H9 (cell line): ENCODE results near the gene PGM2. TPM values are rescaled to one million over a fixed set of nuclear protein-coding genes. Genes with fewer than 3 reads are reported as not detected.

Experiments used
- DNase-seq: peaks from one replicate; pipeline ENCODE4 v3.0.0-alpha.2; 2017
- H2AFZ ChIP-seq: one replicate; pipeline ENCODE4 v1.6.1; 2013; ENCODE audit warnings: mild to moderate bottlenecking, low read length, control low read depth, moderate library complexity
- H2AK5ac ChIP-seq: 2 replicates; pipeline ENCODE4 v1.6.1; 2013; ENCODE audit warnings: low read length, control low read depth, mixed read lengths; ENCODE audit not compliant: insufficient read length
- H2BK120ac ChIP-seq: one replicate; pipeline ENCODE4 v1.6.1; 2013; ENCODE audit warnings: low read depth, mild to moderate bottlenecking, low read length, control low read depth, inconsistent platforms; ENCODE audit not compliant: poor library complexity, severe bottlenecking
- H2BK12ac ChIP-seq: 2 replicates; pipeline ENCODE4 v1.6.1; 2013; ENCODE audit warnings: low read length, control low read depth, mixed read lengths, low read depth; ENCODE audit not compliant: insufficient read length
- H2BK15ac ChIP-seq: 2 replicates; pipeline ENCODE4 v1.6.1; 2013; ENCODE audit warnings: low read depth, low read length, control low read depth
- H2BK20ac ChIP-seq: one replicate; pipeline ENCODE4 v1.6.1; 2013; ENCODE audit warnings: low read depth, mild to moderate bottlenecking, low read length, control low read depth, inconsistent platforms; ENCODE audit not compliant: poor library complexity, severe bottlenecking
- H2BK5ac ChIP-seq: 2 replicates; pipeline ENCODE4 v1.6.1; 2013; ENCODE audit warnings: low read length, control low read depth, mixed read lengths; ENCODE audit not compliant: insufficient read length
- H3K14ac ChIP-seq: 2 replicates; pipeline ENCODE4 v1.6.1; 2013; ENCODE audit warnings: low read length, control low read depth; ENCODE audit not compliant: insufficient read depth
- H3K18ac ChIP-seq: 2 replicates; pipeline ENCODE4 v1.6.1; 2013; ENCODE audit warnings: low read depth, mild to moderate bottlenecking, mixed read lengths, low read length, control low read depth; ENCODE audit not compliant: insufficient read length
- H3K23ac ChIP-seq: 2 replicates; pipeline ENCODE4 v1.6.1; 2013; ENCODE audit warnings: low read length, control low read depth, mixed read lengths, low read depth; ENCODE audit not compliant: insufficient read length
- H3K23me2 ChIP-seq: 2 replicates; pipeline ENCODE4 v1.6.1; 2013; ENCODE audit warnings: low read depth, mild to moderate bottlenecking, mixed read lengths, low read length, control low read depth; ENCODE audit not compliant: insufficient read length, poor library complexity, severe bottlenecking
- H3K27ac ChIP-seq: 2 replicates; pipeline ENCODE4 v1.5.1; 2013; ENCODE audit warnings: low read length, control low read depth, mixed read lengths, low read depth; ENCODE audit not compliant: insufficient read length
- H3K27me3 ChIP-seq: 2 replicates; pipeline ENCODE4 v1.6.1; 2013; ENCODE audit warnings: low read length, control low read depth, inconsistent platforms; ENCODE audit not compliant: insufficient read depth
- H3K4ac ChIP-seq: 2 replicates; pipeline ENCODE4 v1.6.1; 2013; ENCODE audit warnings: low read depth, mild to moderate bottlenecking, control low read depth, inconsistent platforms, low read length, moderate library complexity
- H3K4me1 ChIP-seq: 2 replicates; pipeline ENCODE4 v1.6.1; 2013; ENCODE audit warnings: low read length, control low read depth, inconsistent platforms; ENCODE audit not compliant: insufficient read depth
- H3K4me2 ChIP-seq: 2 replicates; pipeline ENCODE4 v1.6.1; 2013; ENCODE audit warnings: low read length, control low read depth, mixed read lengths; ENCODE audit not compliant: insufficient read length, insufficient read depth
- H3K56ac ChIP-seq: 2 replicates; pipeline ENCODE4 v1.6.1; 2013; ENCODE audit warnings: low read depth, mild to moderate bottlenecking, mixed read lengths, low read length, control low read depth; ENCODE audit not compliant: insufficient read length
- H3K79me1 ChIP-seq: 2 replicates; pipeline ENCODE4 v1.6.1; 2013; ENCODE audit warnings: low read depth, mild to moderate bottlenecking, moderate library complexity, low read length, control low read depth, inconsistent platforms; ENCODE audit not compliant: insufficient read depth, poor library complexity, severe bottlenecking
- H3K79me2 ChIP-seq: 2 replicates; pipeline ENCODE4 v1.6.1; 2013; ENCODE audit warnings: low read length, control low read depth, inconsistent platforms; ENCODE audit not compliant: insufficient read depth
- H3K9ac ChIP-seq: 2 replicates; pipeline ENCODE4 v1.6.1; 2013; ENCODE audit warnings: low read length, control low read depth, mixed read lengths; ENCODE audit not compliant: insufficient read length; ENCODE audit errors: extremely low read depth
- H3K9me3 ChIP-seq: one replicate; pipeline ENCODE4 v1.6.1; 2013; ENCODE audit warnings: low read depth, low read length, inconsistent platforms; ENCODE audit not compliant: control insufficient read depth
- H3T11ph ChIP-seq: one replicate; pipeline ENCODE4 v1.6.1; 2013; ENCODE audit warnings: mild to moderate bottlenecking, low read length, control low read depth, inconsistent platforms
- H4K20me1 ChIP-seq: one replicate; pipeline ENCODE4 v1.6.1; 2013; ENCODE audit not compliant: control insufficient read depth, insufficient read length, insufficient read depth
- H4K5ac ChIP-seq: 2 replicates; pipeline ENCODE4 v1.6.1; 2013; ENCODE audit warnings: low read depth, mild to moderate bottlenecking, mixed read lengths, low read length, control low read depth; ENCODE audit not compliant: insufficient read length
- H4K8ac ChIP-seq: replicated peaks from 2 replicates; pipeline ENCODE4 v1.6.1; 2013; ENCODE audit warnings: low read length, control low read depth, mixed read lengths, low read depth; ENCODE audit not compliant: insufficient read length
- H4K91ac ChIP-seq: 2 replicates; pipeline ENCODE4 v1.6.1; 2013; ENCODE audit warnings: low read depth, mild to moderate bottlenecking, moderate library complexity, mixed read lengths, low read length, control low read depth; ENCODE audit not compliant: insufficient read length
- H3K27ac Mint-ChIP-seq, 3 experiments: 2 replicates in 2 of 3; 3 replicates in 1 of 3; pipeline ENCODE4 v1.8.0; 2020 to 2021; ENCODE audit warnings: mixed read lengths in 3 of 3, mild to moderate bottlenecking in 1 of 3, moderate library complexity in 1 of 3
- H3K27me3 Mint-ChIP-seq: 2 replicates; pipeline ENCODE4 v1.8.0; 2021; ENCODE audit warnings: low read depth, mild to moderate bottlenecking, moderate library complexity, mixed read lengths
- H3K36me3 Mint-ChIP-seq, 3 experiments: 2 replicates in 2 of 3; 3 replicates in 1 of 3; pipeline ENCODE4 v1.8.0; 2020 to 2021; ENCODE audit warnings: low read depth in 3 of 3, mixed read lengths in 3 of 3; ENCODE audit not compliant: insufficient read depth in 1 of 3
- H3K4me1 Mint-ChIP-seq, 2 experiments: 2 replicates each; pipeline ENCODE4 v1.8.0; 2020; ENCODE audit warnings: mixed read lengths in 2 of 2
- H3K4me3 Mint-ChIP-seq, 2 experiments: 2 replicates in 1 of 2; 3 replicates in 1 of 2; pipeline ENCODE4 v1.8.0; 2020 to 2021; ENCODE audit warnings: mild to moderate bottlenecking in 2 of 2, mixed read lengths in 2 of 2, moderate library complexity in 1 of 2
- H3K9me3 Mint-ChIP-seq, 2 experiments: 2 replicates in 1 of 2; 3 replicates in 1 of 2; pipeline ENCODE4 v1.8.0; 2020; ENCODE audit warnings: mild to moderate bottlenecking in 2 of 2, mixed read lengths in 2 of 2, moderate library complexity in 1 of 2
- CTCF ChIP-seq: fragments of 200-600 bp; sonication (generic); conservative IDR thresholded peaks from 3 replicates; pipeline ENCODE4 v1.8.0; 2021; ENCODE audit warnings: antibody characterized with exemption, mild to moderate bottlenecking
- WGBS: extraction: QIAGEN DNeasy Blood & Tissue Kit; methylation state at CpG from one replicate; pipeline ENCODE4 v1.1.7; 2013; ENCODE audit warnings: missing lambda C conversion rate, low lambda C conversion rate, mixed read lengths; ENCODE audit not compliant: insufficient read length; ENCODE audit errors: extremely low coverage; 5-methylcytosine and 5-hydroxymethylcytosine counted together
- total RNA-seq: library from RNA; stranded (reverse); gene quantifications from 2 replicates; pipeline ENCODE4 v1.2.1, GENCODE V29; 2021

Gene PGM2
- total RNA-seq, 1 experiment from 2014 or later, result 26.6 TPM

DNA sequence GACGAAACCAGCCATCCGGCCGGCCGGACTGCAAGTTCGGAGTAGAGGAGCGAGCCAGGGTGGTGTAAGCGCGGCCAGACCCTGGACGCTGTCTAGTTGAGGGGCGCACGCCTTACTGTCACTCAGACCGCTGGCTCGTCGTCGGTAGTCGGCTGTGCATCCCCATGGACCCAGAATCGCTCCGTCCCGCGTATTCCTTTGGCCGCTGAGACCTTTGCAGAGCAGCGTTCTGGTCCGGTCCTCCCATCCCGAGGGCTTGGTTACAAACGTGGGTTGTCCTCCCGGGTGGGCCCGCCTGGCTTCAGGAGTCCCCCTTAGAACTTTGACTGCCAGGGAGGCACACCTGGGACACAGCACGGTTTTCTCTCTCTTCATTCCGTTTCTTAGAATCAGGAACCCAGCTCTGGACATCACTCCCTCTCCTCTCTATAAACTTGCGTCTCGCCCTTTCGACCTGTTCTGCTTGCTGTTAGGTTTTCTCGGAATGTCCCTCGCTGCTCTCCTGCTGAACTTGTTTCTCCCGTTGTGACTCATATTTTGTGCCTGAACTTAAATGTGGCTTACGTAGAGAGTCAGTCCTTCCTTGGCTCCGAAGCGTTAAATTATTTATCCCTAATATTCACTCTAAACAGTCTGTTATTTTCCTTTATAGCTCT lies 672 bp downstream of the PGM2 start:
- WGBS, result no CpG with 5 or more reads among the region's 38 CpGs
- no peak overlapping the region for H2BK120ac ChIP-seq
- no peak overlapping the region for H3T11ph ChIP-seq
- peak overlapping the region; percentile 78 for H3K4me2 ChIP-seq
- Mint-ChIP-seq H3K27me3 (peaks cover 24% of the 10 kb centered on the region), H3K4me1 (peaks cover 17 to 21% of the 10 kb centered on the region in 2 experiments), H3K27ac (peak overlapping the region in 1 of 3 experiments; percentile 39; a peak in 1 of 7 replicates), H3K9me3 (no peaks in the 10 kb centered on the region; a peak in 1 of 5 replicates), H3K36me3 (peaks cover 11 to 22% (median 19%) of the 10 kb centered on the region in 3 experiments; a peak in 6 of 7 replicates), H3K4me3 (peak overlapping the region; percentile 81 to 85)
- no peaks in the 10 kb centered on the region; the same call in 1 of the 2 replicates for H3K27me3 ChIP-seq
- no peaks in the 10 kb centered on the region for H4K20me1 ChIP-seq
- H4K8ac ChIP-seq, result no peak overlapping the region
- H3K79me1 ChIP-seq, result no peaks in the 10 kb centered on the region
- H3K56ac ChIP-seq, result no peak overlapping the region
- H3K23ac ChIP-seq, result no peak overlapping the region
- no peak overlapping the region for H2BK12ac ChIP-seq
- no peak overlapping the region for H2AFZ ChIP-seq
- no peak overlapping the region for H3K4ac ChIP-seq
- peak overlapping the region; percentile 66 for H3K18ac ChIP-seq
- 0 out of 2 replicates have a peak, but pooled peaks cover 2% of the 10 kb centered on the region for H3K4me1 ChIP-seq
- no peak for TF ChIP-seq CTCF
- H3K9ac ChIP-seq, result peak overlapping the region; percentile 39
- no peak overlapping the region for H2BK5ac ChIP-seq
- H3K79me2 ChIP-seq, result no peaks in the 10 kb centered on the region
- no peak overlapping the region for H3K27ac ChIP-seq
- H3K14ac ChIP-seq, result peak overlapping the region; percentile 76; the same call in 1 of the 2 replicates
- peaks cover 16% of the 10 kb centered on the region for H3K23me2 ChIP-seq
- H3K9me3 ChIP-seq, result no peaks in the 10 kb centered on the region
- H2BK20ac ChIP-seq, result no peak overlapping the region
- DNase-seq, result no peak
- no peak overlapping the region for H2AK5ac ChIP-seq
- no peak overlapping the region for H4K5ac ChIP-seq
- H2BK15ac ChIP-seq, result no peak overlapping the region
- H4K91ac ChIP-seq, result no peak overlapping the region
